Stimulated activated CD4-positive, alpha-beta T cell treated with anti-CD3 and anti-CD28 coated beads, Interleukin-12 subunit alpha, Interleukin-12 subunit beta, amount 100 ng/mL, for 4 hours (primary cell): ENCODE data around the gene ZCWPW1.

Experiments
- DNase-seq: peaks from one replicate; pipeline ENCODE4 v3.0.0-alpha.2; 2020

The ZCWPW1 gene

GRCh38 chr7:100351657-100352058 lies 76.8 kb downstream of the ZCWPW1 start:
- DNase-seq, result no peak
